SK-N-MC (cell line): Measurements from ENCODE around the gene LINGO4.

Experiments
- EZH2 ChIP-seq: fragments of 200-600 bp; sonication (generic); IDR thresholded peaks from one replicate; pipeline ENCODE4 v1.6.1; 2017; ENCODE audit warnings: antibody characterized with exemption
- POLR2AphosphoS5 ChIP-seq: IDR thresholded peaks from 2 replicates; pipeline ENCODE4 v1.6.1; 2012; ENCODE audit warnings: mild to moderate bottlenecking, low read depth, low read length, borderline replicate concordance

DNA sequence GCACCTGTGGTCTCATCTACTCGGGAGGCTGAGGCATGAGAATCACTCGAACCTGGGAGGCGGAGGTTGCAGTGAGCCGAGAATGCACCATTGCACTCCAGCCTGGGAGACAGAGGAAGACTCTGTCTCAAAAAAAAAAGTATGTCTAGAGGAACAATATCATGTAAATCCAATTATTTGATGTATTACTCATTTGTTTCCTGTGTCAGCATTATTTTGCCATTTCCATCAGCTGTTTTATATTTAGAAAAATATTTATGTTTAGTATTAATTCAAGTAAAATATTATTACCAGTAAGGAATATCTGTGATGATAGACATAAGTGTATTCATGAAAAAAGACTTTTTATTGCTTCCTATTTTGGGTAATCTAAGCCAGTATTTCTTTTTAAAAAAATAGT is 27.9 kb downstream of the LINGO4 start:
- TF ChIP-seq EZH2: no peak
- no peak for TF ChIP-seq POLR2AphosphoS5
